Skeletal muscle tissue (tissue), 4 donors: Measurements from ENCODE around the gene ARHGAP40. TPM values are rescaled to one million over a fixed set of nuclear protein-coding genes. Genes with fewer than 3 reads are reported as not detected.

Experiments
- H3K27ac ChIP-seq: one replicate; pipeline ENCODE4 v1.7.0; 2013; ENCODE audit warnings: mild to moderate bottlenecking, low read depth, low read length, inconsistent platforms
- H3K27me3 ChIP-seq, 3 donors: one replicate each; pipeline ENCODE4 v1.7.0; 2013; ENCODE audit warnings: low read length in 3 of 3; ENCODE audit not compliant: control insufficient read depth in 3 of 3, insufficient read depth in 3 of 3
- H3K36me3 ChIP-seq, 3 donors: one replicate each; pipeline ENCODE4 v1.7.0; 2013; ENCODE audit warnings: low read length in 3 of 3; ENCODE audit not compliant: control insufficient read depth in 3 of 3, insufficient read depth in 3 of 3
- H3K4me1 ChIP-seq, 3 donors: one replicate each; pipeline ENCODE4 v1.7.0; 2013; ENCODE audit warnings: low read length in 3 of 3, mild to moderate bottlenecking in 3 of 3; ENCODE audit not compliant: control insufficient read depth in 3 of 3, insufficient read depth in 3 of 3
- H3K4me3 ChIP-seq, 3 donors: one replicate each; pipeline ENCODE4 v1.7.0; 2013; ENCODE audit warnings: low read length in 3 of 3
- H3K9ac ChIP-seq, 3 donors: one replicate each; pipeline ENCODE4 v1.7.0; 2013; ENCODE audit warnings: low read length in 3 of 3, mild to moderate bottlenecking in 3 of 3, moderate library complexity in 2 of 3, low read depth in 1 of 3
- H3K9me3 ChIP-seq, 3 donors: one replicate each; pipeline ENCODE4 v1.7.0; 2013; ENCODE audit warnings: low read length in 3 of 3; ENCODE audit not compliant: control insufficient read depth in 3 of 3
- total RNA-seq: library from RNA; depleted of rRNA; stranded (reverse); fragments of >200 nt; gene quantifications from one replicate; pipeline ENCODE4 v1.2.3, GENCODE V29; 2014
- donor health status: Osteomylitis.

ARHGAP40 gene
- total RNA-seq, 1 donor from 2014 or later: not detected

DNA sequence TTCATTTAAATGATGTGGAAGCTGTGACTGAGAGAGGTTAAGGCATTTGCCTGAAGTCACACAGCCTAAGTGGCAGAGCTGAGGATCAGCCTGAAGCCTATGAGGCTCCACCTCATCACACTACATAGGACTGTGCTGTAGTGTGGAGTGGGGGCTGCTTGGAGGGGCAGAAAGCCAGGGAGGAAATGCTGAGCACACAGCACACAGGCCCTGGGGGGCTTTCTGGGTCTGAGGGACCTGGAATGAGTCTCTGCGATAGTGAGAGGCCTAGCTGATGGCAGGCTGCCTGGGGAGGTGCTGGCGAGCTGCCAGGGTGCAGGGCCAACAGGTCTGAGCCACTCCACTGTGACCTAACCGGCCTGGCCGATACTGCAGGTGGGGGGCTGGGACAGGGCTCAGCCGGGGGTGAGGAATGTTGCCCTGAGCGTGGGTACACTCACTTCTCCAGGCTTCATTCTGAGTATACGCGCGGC, 2.2 kb upstream of the ARHGAP40 start:
- Histone ChIP-seq H3K9me3 (no peaks in the 10 kb centered on the region), H3K27me3 (peaks cover 34 to 46% (median 41%) of the 10 kb centered on the region in 3 donors), H3K4me1 (no peaks in the 10 kb centered on the region), H3K36me3 (no peaks in the 10 kb centered on the region), H3K4me3 (no peak overlapping the region), H3K27ac (no peak overlapping the region), H3K9ac (no peak overlapping the region)

DNA sequence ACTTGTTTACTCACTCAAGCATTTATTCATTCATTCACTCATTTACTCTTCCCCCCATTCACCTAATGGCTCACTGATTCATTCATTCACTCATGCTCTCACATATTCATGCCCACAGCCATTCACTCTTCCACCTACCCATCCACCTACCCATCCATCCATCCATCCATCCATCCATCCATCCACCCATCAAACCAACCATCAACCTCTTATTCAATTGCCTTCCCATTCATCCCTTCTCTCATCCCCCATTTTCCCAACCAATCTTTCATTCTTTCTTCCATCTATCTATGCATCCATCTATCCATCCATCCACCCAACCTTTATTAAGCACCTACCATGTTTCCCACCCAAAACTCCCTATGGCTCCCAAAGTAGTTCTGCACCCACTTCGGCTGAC, 1.6 kb upstream of the ARHGAP40 start:
- Histone ChIP-seq H3K4me1 (no peaks in the 10 kb centered on the region), H3K9me3 (no peaks in the 10 kb centered on the region), H3K27me3 (peaks cover 34 to 47% (median 44%) of the 10 kb centered on the region in 3 donors), H3K4me3 (no peak overlapping the region), H3K9ac (no peak overlapping the region), H3K36me3 (no peaks in the 10 kb centered on the region), H3K27ac (no peak overlapping the region)

DNA sequence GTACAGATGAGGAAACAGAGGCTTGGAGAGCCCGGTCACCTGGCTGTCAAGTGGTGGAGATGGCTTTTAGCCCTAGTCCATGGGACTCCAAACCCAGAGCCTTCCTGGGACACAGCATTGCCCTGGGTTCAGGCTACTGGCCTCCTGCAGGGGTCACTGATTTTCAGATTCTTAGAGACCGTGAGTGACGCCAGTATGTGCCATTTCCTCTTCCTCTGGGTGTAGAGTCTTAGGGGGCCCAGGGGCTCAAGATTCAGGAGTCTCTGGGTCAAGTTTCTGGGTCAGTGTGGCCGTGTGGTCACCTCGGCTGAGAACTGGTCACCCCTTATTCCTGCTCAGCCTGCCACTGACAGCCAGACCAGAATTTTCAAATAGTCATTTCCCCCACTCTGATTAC, 574 bp downstream of the ARHGAP40 start:
- H3K27me3 ChIP-seq: peaks cover 34 to 61% (median 49%) of the 10 kb centered on the region in 3 donors
- no peaks in the 10 kb centered on the region for H3K4me1 ChIP-seq
- H3K27ac ChIP-seq: no peak overlapping the region
- no peak overlapping the region for H3K4me3 ChIP-seq
- H3K36me3 ChIP-seq: no peaks in the 10 kb centered on the region
- H3K9me3 ChIP-seq: no peaks in the 10 kb centered on the region
- H3K9ac ChIP-seq: no peak overlapping the region

DNA sequence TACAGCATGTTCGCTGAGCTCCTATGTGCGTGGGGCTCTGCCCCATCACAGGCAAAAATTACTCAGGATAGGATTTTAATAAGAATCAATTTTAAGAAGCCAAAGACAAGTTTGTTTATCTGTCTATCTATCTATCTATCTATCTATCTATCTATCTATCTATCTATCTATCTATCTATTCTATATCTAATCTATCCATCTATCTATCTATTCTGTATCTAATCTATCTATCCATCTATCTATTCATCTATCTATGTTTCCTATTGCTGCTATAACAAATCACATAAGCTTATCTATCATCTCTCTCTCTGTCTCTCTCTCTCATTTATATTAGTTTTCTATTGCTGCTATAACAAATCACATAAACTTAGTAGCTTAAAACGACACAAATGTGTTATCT, 1.7 kb downstream of the ARHGAP40 start:
- Histone ChIP-seq H3K36me3 (no peaks in the 10 kb centered on the region), H3K9me3 (no peaks in the 10 kb centered on the region), H3K9ac (no peak overlapping the region), H3K27ac (no peak overlapping the region), H3K4me1 (no peaks in the 10 kb centered on the region), H3K27me3 (peaks cover 34 to 63% (median 52%) of the 10 kb centered on the region in 3 donors), H3K4me3 (no peak overlapping the region)

DNA sequence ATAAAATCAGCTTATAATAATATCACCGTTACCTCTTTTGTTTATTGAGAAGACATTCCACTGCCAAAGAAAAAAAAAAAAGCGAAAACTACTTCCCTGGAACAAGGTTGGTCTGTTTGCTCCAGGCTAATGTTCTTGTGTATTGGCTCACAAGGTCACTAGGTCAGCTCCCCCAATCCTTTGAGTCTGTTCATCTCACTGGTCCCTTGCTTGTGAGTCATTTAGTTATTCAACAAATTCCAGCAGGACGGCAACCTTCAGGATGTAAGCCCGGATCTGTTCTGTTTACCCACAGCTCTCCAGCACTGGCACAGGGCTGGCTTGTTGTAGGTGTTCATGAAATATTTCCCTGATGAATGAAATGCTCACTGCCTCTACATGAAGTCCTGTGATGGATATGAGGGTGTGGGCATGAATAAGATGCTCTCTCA, 3.3 kb downstream of the ARHGAP40 start:
- no peaks in the 10 kb centered on the region for H3K4me1 ChIP-seq
- H3K36me3 ChIP-seq: no peaks in the 10 kb centered on the region
- H3K4me3 ChIP-seq: no peak overlapping the region
- H3K9ac ChIP-seq: no peak overlapping the region
- peaks cover 46 to 60% (median 52%) of the 10 kb centered on the region in 3 donors for H3K27me3 ChIP-seq
- no peak overlapping the region for H3K27ac ChIP-seq
- peaks cover 0 to 3% (median 0%) of the 10 kb centered on the region in 3 donors for H3K9me3 ChIP-seq

DNA sequence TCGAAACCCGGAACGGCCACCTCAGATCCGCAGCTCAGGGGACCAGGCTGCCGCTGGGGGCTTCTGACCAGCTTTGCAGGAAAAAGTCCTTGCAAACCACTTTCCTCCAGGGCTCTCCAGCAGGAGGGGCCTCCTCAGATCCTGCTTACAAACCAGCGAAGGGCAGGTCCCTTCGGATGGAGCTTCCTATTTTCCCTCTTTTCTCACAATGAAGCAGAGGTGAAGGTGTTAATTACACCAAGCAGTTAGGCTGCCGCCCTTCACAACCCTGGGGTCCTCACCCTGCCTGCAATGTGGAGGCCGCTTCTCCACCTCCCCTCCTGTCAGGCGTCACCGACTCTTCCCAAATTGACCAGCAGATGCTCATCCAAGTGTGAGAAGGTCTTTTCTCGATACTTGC, 5.7 kb downstream of the ARHGAP40 start:
- H3K9ac ChIP-seq: no peak overlapping the region
- no peaks in the 10 kb centered on the region for H3K36me3 ChIP-seq
- H3K27me3 ChIP-seq: peaks cover 29 to 37% (median 29%) of the 10 kb centered on the region in 3 donors
- no peaks in the 10 kb centered on the region for H3K4me1 ChIP-seq
- no peak overlapping the region for H3K4me3 ChIP-seq
- H3K9me3 ChIP-seq: peaks cover 0 to 3% (median 0%) of the 10 kb centered on the region in 3 donors
- H3K27ac ChIP-seq: no peak overlapping the region

GRCh38 chr20:38608188-38608587, 6.6 kb downstream of the ARHGAP40 start:
- Histone ChIP-seq H3K9ac (no peak overlapping the region), H3K36me3 (no peaks in the 10 kb centered on the region), H3K27ac (no peak overlapping the region), H3K4me1 (no peaks in the 10 kb centered on the region), H3K9me3 (peaks cover 0 to 3% (median 0%) of the 10 kb centered on the region in 3 donors), H3K4me3 (no peak overlapping the region), H3K27me3 (peaks cover 23 to 29% (median 28%) of the 10 kb centered on the region in 3 donors)

GRCh38 chr20:38609815-38610214, 8.2 kb downstream of the ARHGAP40 start:
- Histone ChIP-seq H3K9me3 (peaks cover 0 to 3% (median 0%) of the 10 kb centered on the region in 3 donors), H3K36me3 (no peaks in the 10 kb centered on the region)

DNA sequence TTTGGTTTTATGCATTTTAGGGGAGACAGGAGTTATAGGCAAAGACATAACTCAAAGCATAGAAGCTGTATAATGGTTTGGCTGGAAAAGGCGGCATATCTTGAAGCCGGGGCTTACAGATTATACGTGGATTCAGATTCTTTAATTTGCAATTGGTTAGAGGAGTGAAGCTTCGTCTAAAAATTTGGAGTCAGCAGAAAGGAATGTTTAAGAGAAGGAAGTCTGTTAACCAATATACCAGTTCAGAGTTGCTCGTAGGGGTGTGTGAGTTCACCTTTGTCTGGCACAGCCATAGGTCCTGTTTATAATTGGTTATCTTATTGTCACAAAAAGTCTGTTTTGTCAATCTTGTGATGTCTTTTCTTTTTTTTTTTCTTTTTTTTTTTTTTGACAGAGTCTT, 8.9 kb downstream of the ARHGAP40 start:
- no peak overlapping the region for H3K9ac ChIP-seq
- peaks cover 0 to 3% (median 0%) of the 10 kb centered on the region in 3 donors for H3K9me3 ChIP-seq
- no peaks in the 10 kb centered on the region for H3K36me3 ChIP-seq
- H3K4me3 ChIP-seq: no peak overlapping the region
- H3K4me1 ChIP-seq: no peaks in the 10 kb centered on the region
- H3K27ac ChIP-seq: no peak overlapping the region
- peaks cover 12 to 32% (median 18%) of the 10 kb centered on the region in 3 donors for H3K27me3 ChIP-seq

More at GRCh38 chr20:38609815-38610214, 8.2 kb downstream of the ARHGAP40 start:
- peaks cover 17 to 28% (median 24%) of the 10 kb centered on the region in 3 donors for H3K27me3 ChIP-seq
- no peaks in the 10 kb centered on the region for H3K4me1 ChIP-seq
- H3K27ac ChIP-seq: no peak overlapping the region
- no peak overlapping the region for H3K4me3 ChIP-seq
- no peak overlapping the region for H3K9ac ChIP-seq

GRCh38 chr20:38612751-38613515, 11.3 kb downstream of the ARHGAP40 start:
- H3K9ac ChIP-seq: no peak overlapping the region
- H3K4me3 ChIP-seq: no peak overlapping the region
- H3K27me3 ChIP-seq: peaks cover 19 to 50% (median 24%) of the 10 kb centered on the region in 3 donors
- H3K4me1 ChIP-seq: no peaks in the 10 kb centered on the region
- H3K27ac ChIP-seq: no peak overlapping the region
- H3K36me3 ChIP-seq: no peaks in the 10 kb centered on the region
- H3K9me3 ChIP-seq: peaks cover 0 to 3% (median 0%) of the 10 kb centered on the region in 3 donors
